AG08395 (cell line): ENCODE measurements around the gene C3orf49.

ENCODE experiments used
- DNase-seq: peaks from one replicate; pipeline ENCODE4 v3.0.0; 2012; ENCODE audit warnings: mixed read lengths, low spot score

C3orf49 gene

DNA sequence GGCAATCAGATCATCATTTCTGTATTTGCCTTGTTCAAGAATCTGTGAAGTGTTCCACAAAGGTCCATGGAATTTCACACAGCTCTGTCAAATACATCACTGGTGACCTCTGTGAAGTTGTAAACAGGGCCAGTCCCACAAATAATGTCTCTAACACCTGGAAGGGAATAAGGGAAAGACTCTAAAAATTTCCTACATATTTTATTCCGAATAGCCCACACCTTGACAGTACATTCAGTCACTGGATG is at the start of gene C3orf49:
Gene C3orf49, plus strand, starts transcription at position 149 of the 248 bp plus-strand sequence. CDS start 173 bp downstream, outside the sequence.
- DNase-seq: no peak

- DNase-seq: no peak
Observed at GRCh38 chr3:63774781-63775180, 44.3 kb upstream of the C3orf49 start.

DNA sequence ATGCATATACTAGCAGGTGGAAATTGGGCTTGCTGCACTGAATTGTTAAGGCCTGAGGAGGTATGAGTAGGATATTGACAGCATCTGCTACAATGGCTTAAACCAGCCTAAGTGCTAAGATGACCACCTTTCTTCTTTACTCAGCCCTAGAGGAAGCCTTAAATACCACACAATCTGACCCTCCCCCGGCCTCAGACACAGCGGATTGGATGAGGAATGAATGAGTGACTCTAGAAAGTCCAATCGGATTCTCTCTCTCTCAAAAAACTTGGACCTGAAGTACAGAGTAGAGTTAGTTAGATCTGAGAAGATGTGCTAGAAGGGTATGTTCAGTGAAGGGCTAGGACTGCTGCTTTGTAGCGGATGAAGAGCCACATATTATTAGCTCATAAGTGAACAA is 39.9 kb upstream of the C3orf49 start:
- DNase-seq: no peak

GRCh38 chr3:63791974-63792373 is 27.1 kb upstream of the C3orf49 start:
- peak; percentile 77 for DNase-seq

- DNase-seq: no peak
Observed at GRCh38 chr3:63795438-63795837, 23.7 kb upstream of the C3orf49 start.

GRCh38 chr3:63798544-63798943 is 20.6 kb upstream of the C3orf49 start:
- no peak for DNase-seq

GRCh38 chr3:63798949-63799348 is 20.1 kb upstream of the C3orf49 start:
- DNase-seq: no peak

DNA sequence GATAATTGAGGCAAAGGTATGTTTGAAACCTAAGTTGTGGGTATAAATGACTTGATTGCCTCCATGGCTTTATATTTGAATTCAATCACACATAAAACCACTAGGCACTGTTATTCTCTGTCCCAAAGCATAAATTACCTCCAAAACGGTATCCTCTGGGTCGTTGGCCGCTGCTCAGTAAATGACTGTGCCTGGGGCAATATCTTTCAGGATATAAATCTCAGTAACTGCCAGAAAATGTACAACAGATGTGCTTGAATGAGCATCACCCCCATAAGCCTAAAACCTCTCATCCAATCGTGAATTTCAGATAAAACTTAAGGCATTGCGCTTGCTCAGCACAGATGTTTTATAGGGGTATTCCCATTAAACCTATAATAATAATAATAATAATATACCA is 19.0 kb upstream of the C3orf49 start:
- no peak for DNase-seq

DNA sequence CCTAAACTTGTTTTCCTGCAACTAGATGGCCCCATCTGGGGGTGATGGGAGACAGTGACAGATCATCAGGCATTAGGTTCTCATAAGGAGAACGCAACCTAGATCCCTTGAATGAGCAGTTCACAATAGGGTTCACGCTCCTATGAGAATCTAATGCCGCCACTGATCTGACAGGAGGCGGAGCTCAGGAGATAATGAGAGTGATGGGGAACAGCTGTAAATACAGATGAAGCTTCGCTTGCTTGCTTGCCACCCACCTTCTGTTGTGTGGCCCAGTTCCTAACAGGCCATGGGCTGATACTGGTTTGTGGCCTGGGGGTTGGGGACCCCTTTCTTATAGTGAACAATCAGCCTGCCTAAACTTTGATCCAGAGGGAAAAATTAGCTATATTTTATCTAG is 15.2 kb upstream of the C3orf49 start:
- DNase-seq: no peak

DNA sequence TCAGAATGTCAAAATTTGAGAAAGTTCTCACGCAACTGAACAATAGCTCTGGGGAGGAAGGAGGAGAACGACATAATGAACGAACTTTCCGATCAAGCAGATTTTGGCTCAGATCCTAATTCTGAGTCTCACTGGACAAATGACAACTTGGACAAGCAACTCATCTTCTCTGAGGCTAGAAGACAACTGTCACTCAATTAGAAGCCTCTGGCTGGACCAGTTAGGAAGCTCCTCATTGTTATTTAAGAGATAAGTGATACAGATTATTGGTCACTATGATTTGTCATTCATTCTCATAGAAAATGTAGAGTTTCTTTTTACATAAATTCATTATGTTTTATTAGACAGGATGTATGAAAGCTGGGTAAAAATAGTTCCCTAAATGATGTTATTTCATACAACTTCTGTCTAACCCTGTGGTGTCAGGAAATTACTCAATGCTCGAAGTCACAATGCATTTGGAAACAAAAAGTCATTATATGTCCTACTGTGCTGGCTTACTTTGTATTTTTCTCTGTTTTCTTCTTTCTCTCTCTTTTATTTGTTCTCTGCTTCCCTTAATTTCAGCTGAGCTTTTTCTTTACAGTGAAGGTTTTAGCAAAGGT is 11.0 kb upstream of the C3orf49 start:
- DNase-seq: no peak

GRCh38 chr3:63808633-63809032 is 10.5 kb upstream of the C3orf49 start:
- no peak for DNase-seq

- no peak for DNase-seq
Observed at GRCh38 chr3:63809607-63810006, 9.5 kb upstream of the C3orf49 start.

DNA sequence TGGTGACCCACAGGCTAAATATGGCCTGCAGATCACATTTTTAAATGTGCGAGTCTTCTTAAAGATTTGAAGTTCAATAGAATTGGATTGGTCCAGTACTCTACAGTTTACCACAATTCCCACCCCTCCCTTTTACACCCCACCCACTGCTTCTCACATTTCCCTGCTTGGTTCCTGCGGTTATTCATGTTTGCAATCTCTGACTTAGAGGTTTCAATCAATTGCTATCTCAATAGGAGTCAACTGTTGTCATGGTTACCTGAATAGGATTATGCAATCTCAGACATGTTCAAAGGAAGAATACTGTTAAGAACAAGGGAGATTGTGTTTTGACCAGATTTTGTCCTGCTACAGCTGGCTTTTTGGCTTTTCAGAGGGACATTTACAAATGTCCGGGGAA is 4.9 kb upstream of the C3orf49 start:
- no peak for DNase-seq

- no peak for DNase-seq
Observed at GRCh38 chr3:63817225-63817624, 1.9 kb upstream of the C3orf49 start.

GRCh38 chr3:63818282-63819150 is 583 bp upstream of the C3orf49 start:
- DNase-seq: peak; percentile 72

DNA sequence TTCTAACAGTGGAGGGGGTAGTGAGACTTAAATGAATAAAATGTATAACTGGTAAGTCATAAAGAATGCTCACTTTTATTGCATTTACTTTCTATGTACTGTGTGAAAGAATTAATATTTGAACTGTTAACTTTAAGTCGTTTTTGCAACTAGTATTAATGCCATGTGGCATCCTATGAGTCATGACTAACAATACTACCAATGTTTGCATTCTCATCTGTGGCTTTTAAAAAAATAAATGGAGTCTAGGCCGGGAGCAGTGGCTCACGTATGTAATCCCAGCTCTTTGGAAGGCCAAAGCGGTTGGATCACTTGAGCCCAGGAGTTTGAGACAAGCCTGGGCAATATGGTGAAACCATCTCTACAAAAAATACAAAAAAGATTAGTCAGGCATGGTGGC is 5.2 kb downstream of the C3orf49 start:
- DNase-seq: no peak

DNA sequence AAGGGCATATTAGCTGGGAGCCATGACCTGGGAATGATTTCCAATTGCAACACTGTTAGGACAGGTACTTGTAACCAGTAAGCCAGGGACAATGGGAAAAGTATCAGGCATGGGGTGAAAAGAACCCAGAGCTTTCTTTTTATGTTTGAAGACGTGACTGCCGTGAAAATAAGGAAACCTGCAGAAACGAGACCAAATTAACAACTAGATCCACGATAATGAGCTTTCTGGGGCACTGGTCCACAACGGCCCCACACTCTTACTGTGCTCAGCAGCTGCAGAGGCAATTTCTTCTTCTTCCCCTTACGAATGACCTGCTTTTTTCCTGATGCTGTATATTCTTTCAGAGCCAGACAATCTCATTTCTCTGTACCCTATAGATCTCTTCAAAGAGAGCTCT is 11.4 kb downstream of the C3orf49 start:
- no peak for DNase-seq

DNA sequence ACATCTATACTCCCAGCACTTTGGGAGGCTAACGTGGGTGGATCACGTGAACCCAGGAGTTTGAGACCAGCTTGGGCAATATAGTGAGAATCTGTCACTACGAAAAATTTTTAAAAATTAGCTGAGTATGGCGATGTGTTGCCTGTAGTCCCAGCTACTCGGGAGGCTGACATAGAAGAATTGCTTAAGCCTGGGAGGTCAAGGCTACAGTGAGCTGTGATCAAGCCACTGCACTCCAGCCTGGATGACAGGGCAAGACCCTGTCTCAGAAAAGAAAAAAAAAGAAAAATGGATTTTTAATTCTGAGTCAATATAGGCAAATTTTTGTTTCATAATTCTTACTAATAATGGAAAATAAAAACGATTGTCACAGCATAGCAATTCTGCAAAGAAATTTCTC is 13.3 kb downstream of the C3orf49 start:
- DNase-seq: no peak

- DNase-seq: no peak
Observed at GRCh38 chr3:63841704-63842103, 22.6 kb downstream of the C3orf49 start.

GRCh38 chr3:63842127-63842526 is 23.0 kb downstream of the C3orf49 start:
- DNase-seq: no peak

DNA sequence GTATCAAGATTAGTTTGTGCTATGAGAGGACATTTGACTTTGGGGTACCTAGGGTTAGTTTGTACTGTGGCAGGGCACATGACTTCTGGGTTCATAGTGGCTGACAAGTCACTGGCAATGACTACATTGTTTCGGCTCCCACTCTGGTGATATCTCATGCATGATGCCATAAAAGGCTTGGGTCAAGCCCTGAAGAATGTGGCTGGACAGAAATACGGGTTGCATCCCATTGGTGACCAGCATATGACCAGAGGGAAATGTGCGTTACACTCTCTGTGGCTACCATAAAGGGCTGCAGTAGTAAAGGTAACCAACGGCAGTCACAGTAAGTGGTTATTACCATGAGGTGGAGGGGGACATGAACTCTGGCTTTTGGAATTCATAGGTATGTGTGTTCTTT is 26.1 kb downstream of the C3orf49 start:
- DNase-seq: no peak

- DNase-seq: no peak
Observed at GRCh38 chr3:63847718-63848450, 28.8 kb downstream of the C3orf49 start.

DNA sequence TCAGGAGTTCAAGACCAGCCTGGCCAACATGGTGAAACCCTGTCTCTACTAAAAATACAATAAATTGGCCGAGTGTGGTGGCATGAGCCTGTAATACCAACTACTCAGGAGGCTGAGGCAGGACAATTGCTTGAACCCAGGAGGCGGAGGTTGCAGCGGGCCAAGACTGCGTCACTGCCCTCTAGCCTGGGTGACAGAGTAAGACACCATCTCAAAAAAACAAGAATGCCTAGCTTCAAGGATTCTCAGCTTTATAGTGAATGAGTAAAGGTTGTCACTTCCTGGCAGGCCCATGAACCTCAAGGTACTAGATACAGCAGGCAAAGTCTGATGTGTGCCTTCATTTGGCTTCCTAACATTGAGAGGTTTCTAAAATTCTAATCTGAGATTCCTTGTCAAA is 30.1 kb downstream of the C3orf49 start:
- no peak for DNase-seq
